Loucy (cell line): ENCODE data around the gene FBXL19.

ENCODE experiments used
- H2AFZ ChIP-seq: fragments of 200-600 bp; sonication (generic); 2 replicates; pipeline ENCODE4 v1.6.0; 2016; ENCODE audit warnings: antibody characterized with exemption, mild to moderate bottlenecking, low read length, moderate library complexity
- H3F3A ChIP-seq: fragments of 200-600 bp; 2 replicates; pipeline ENCODE4 v1.6.0; 2016; ENCODE audit warnings: antibody characterized with exemption, low read depth, mild to moderate bottlenecking
- H3K27me3 ChIP-seq: fragments of 200-600 bp; sonication (generic); 2 replicates; pipeline ENCODE4 v1.6.1; 2014; ENCODE audit warnings: low read length, mild to moderate bottlenecking; ENCODE audit not compliant: insufficient read depth, poor library complexity, severe bottlenecking
- H3K36me3 ChIP-seq: fragments of 200-600 bp; sonication (generic); 2 replicates; pipeline ENCODE4 v1.6.1; 2016; ENCODE audit warnings: low read length; ENCODE audit not compliant: insufficient read depth
- H3K4me1 ChIP-seq: fragments of 200-600 bp; sonication (generic); 2 replicates; pipeline ENCODE4 v1.5.1; 2014; ENCODE audit warnings: low read length, mild to moderate bottlenecking; ENCODE audit not compliant: insufficient read depth, poor library complexity, severe bottlenecking
- H3K4me2 ChIP-seq: fragments of 200-600 bp; sonication (generic); 2 replicates; pipeline ENCODE4 v1.6.0; 2014; ENCODE audit warnings: antibody characterized with exemption, low read length, low read depth, mild to moderate bottlenecking; ENCODE audit not compliant: poor library complexity, severe bottlenecking
- H3K4me3 ChIP-seq: fragments of 200-600 bp; sonication (generic); 2 replicates; pipeline ENCODE4 v1.5.1; 2014; ENCODE audit warnings: low read length, mild to moderate bottlenecking, mixed read lengths; ENCODE audit not compliant: poor library complexity, severe bottlenecking
- H3K79me2 ChIP-seq: fragments of 200-600 bp; sonication (generic); 2 replicates; pipeline ENCODE4 v1.6.1; 2014; ENCODE audit warnings: low read length; ENCODE audit not compliant: insufficient read depth
- H3K9ac ChIP-seq: fragments of 200-600 bp; sonication (generic); 2 replicates; pipeline ENCODE4 v1.6.0; 2014; ENCODE audit warnings: mild to moderate bottlenecking, low read depth, low read length, moderate library complexity; ENCODE audit not compliant: poor library complexity, severe bottlenecking
- H3K9me2 ChIP-seq: fragments of 200-600 bp; sonication (generic); replicated peaks from 2 replicates; pipeline ENCODE4 v1.6.1; 2016; ENCODE audit warnings: low read depth, low read length, mixed read lengths
- H3K9me3 ChIP-seq: fragments of 200-600 bp; sonication (generic); 2 replicates; pipeline ENCODE4 v1.6.1; 2014; ENCODE audit warnings: mild to moderate bottlenecking, antibody characterized with exemption, low read length, low read depth; ENCODE audit not compliant: insufficient read depth
- H4K20me1 ChIP-seq: fragments of 200-600 bp; sonication (generic); 2 replicates; pipeline ENCODE4 v1.6.0; 2014; ENCODE audit warnings: antibody characterized with exemption, low read length, mild to moderate bottlenecking; ENCODE audit not compliant: insufficient read depth, poor library complexity, severe bottlenecking
- CTCF ChIP-seq: fragments of 200-600 bp; sonication (generic); conservative IDR thresholded peaks from 2 replicates; pipeline ENCODE4 v1.5.1; 2014; ENCODE audit warnings: mild to moderate bottlenecking, antibody characterized with exemption, low read length
- EZH2phosphoT487 ChIP-seq: fragments of 200-600 bp; IDR thresholded peaks from 2 replicates; pipeline ENCODE4 v1.6.1; 2018; ENCODE audit warnings: antibody characterized with exemption, mild to moderate bottlenecking, moderate library complexity, borderline replicate concordance

FBXL19 gene

DNA sequence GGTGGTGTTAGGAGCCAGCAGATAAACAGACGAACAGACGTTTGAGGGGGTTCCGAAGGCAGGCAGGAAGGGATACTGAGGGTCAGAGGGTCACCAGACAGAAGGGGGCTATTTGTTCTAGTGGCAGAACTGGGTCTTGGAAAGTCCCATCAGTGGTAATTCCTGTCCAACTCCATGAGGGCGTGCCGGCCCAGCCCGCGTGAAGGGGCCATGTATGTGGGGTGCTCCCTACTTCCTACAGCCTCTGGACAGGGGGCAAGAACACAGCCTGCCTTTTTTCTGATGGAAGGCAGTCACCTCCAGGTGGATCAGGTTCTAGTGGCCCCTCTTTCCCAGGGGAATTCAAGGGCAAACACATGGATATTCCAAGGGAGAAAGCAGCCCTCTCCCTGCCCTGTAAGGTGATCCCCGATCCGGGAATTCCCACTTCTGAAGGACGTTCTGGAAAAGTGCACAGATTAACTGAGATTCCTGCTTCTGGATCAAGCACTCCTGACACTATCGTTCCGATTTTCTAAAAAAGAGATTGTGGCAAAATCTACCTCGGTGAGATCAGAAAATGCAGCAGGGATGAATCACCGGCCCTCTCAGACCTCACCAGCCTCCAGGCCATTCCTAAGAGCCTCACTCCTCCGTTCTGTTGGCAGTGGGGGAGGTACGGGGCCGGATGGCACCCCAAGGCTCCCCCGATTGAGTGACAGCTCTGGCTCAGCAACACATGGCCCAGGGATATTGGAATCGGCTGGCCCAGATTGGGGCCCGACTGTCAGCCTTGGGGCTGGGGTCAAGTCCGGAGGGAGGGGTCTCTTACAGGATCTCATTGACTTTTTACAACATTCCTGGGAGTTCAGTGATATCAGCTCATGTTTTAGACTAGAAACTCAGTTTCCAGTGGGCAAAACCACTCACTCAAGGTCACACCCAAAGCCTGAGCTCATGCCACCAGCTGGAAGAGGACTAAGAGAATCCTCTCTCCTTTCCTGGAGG, 74.6 kb downstream of the FBXL19 start:
- Histone ChIP-seq H3K9me3 (no peaks in the 10 kb centered on the region), H3K9me2 (no peaks in the 10 kb centered on the region), H3K79me2 (no peaks in the 10 kb centered on the region), H3K4me2 (no peak overlapping the region), H3F3A (no peaks in the 10 kb centered on the region), H2AFZ (no peak overlapping the region), H3K36me3 (no peaks in the 10 kb centered on the region), H4K20me1 (no peaks in the 10 kb centered on the region), H3K4me3 (no peak overlapping the region), H3K9ac (no peak overlapping the region), H3K4me1 (peaks cover 1% of the 10 kb centered on the region), H3K27me3 (no peaks in the 10 kb centered on the region)
- TF ChIP-seq CTCF (no peak), EZH2phosphoT487 (no peak)
